VCaP (cell line): ENCODE measurements around the gene TIMM29.

Experiments used
- H3K27ac ChIP-seq: fragments of 450-650 bp; 2 replicates; pipeline ENCODE4 v1.5.1; 2017
- TF ChIP-seq, protein P1 (sequence below): fragments of 450-650 bp; conservative IDR thresholded peaks from 2 replicates; pipeline ENCODE4 v1.5.1; 2017; ENCODE audit warnings: mild to moderate bottlenecking, moderate library complexity

Gene TIMM29

DNA sequence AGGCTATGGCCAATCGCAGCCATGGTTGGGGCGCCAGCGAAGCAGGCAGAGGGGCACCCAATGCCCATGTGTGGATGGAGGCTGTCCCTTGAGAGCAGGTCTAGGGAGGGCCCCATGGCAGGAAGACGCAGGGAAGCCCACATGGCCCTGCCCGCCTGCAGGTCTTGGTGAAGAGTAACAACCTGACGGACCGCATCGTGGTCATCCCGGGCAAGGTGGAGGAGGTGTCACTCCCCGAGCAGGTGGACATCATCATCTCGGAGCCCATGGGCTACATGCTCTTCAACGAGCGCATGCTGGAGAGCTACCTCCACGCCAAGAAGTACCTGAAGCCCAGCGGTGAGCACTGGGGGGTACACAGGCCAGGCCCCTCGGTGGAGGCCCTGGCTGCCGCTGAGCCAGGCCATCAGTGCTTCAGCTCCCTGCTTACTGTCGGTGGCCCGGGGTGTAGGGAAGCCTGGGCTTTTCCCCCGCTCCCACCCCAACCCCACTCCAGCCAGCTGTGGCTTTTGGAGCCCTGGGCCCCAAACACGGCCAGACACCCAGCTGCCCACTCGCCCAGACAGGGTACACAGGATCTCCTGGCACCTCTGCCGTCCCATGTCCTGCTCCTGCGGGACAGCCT lies 14.8 kb upstream of the TIMM29 start:
- TF ChIP-seq, protein P1, sequence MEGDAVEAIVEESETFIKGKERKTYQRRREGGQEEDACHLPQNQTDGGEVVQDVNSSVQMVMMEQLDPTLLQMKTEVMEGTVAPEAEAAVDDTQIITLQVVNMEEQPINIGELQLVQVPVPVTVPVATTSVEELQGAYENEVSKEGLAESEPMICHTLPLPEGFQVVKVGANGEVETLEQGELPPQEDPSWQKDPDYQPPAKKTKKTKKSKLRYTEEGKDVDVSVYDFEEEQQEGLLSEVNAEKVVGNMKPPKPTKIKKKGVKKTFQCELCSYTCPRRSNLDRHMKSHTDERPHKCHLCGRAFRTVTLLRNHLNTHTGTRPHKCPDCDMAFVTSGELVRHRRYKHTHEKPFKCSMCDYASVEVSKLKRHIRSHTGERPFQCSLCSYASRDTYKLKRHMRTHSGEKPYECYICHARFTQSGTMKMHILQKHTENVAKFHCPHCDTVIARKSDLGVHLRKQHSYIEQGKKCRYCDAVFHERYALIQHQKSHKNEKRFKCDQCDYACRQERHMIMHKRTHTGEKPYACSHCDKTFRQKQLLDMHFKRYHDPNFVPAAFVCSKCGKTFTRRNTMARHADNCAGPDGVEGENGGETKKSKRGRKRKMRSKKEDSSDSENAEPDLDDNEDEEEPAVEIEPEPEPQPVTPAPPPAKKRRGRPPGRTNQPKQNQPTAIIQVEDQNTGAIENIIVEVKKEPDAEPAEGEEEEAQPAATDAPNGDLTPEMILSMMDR = no peak
- H3K27ac ChIP-seq = no peak overlapping the region

DNA sequence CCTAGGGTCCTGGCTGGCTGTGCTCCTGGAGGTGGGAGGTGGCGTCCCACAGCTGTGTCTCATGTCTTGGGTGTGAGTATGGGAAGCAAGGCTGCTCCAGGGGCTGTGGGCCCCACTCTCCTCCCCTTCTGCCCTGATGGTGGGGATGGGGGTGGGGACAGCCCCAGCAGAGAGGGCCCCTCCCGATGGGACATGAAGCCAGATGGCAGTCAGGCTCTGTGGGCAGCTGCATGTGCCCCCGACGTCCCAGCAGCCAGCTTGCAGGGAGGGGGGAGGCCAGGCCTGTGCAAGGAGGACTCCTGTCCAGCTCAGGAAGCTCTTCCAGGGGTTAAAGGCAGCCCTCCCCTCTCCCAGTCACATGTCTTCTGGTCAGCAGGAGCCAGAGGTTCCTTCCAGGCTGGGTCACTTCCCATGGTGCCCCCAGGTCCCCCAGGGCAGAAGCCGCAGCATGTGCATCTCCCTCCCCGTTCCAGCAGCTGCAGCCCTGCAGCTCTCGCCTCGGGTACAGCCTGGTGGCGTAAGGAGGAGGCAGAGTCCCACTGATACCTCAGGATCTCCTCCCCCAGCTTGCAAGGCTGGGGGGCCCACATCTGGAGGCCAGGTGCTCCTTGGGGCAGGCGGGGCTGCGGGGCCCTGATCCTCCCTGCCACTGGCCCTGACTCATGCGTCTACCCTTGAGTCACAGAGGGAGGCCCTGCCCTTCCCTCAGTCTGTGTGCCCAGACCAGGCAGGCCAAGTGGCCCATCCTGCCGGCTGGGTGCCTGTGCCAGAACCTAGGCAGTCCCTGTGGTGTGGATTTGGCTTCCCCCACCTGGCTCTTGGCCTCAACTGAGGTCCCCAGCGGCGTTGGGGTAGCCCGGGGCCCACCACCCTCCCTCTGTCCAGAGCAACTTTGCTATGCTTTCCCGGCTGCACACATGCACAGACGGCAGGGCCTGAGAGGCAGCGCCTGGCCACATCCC lies 13.2 kb upstream of the TIMM29 start:
- TF ChIP-seq, protein P1 = no peak
- H3K27ac ChIP-seq = no peak overlapping the region

DNA sequence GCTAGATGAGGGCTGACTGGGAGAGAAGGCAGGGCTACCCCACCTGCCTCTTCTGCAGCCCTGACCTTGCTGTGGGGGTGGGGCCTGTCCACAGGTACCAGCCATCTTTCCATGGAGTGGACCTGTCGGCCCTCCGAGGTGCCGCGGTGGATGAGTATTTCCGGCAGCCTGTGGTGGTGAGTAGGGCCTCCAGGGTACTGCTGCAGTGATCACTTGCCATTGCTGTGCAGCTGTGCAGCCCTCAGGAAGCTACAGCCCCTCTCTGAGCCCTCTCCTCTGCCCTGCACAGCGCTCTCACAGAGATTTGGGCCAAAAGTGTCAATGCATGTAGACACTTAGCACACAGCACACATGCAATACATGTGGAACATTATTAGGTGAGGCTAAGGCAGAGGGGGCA lies 12.0 kb upstream of the TIMM29 start:
- no peak overlapping the region for H3K27ac ChIP-seq
- TF ChIP-seq, protein P1 = no peak

DNA sequence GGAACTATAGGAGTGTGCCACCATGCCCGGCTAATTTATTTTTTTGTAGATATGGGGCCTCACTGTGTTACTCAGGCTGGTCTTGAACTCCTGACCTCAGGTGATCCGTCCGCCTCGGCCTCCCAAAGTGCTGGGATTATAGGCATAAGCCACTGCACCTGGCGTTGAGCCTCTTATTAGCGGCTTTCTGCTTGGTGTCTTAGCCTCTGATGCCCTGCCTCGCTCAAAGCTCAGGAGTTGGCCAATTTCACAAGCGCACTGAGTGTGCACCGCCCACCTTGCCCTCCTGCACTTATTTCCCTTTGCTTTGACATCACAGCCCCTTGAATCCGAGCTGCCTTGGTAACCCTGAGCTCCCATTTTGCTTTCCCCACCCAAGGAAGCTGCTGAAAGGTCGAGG lies 10.3 kb upstream of the TIMM29 start:
- TF ChIP-seq, protein P1 = no peak
- H3K27ac ChIP-seq = no peak overlapping the region

DNA sequence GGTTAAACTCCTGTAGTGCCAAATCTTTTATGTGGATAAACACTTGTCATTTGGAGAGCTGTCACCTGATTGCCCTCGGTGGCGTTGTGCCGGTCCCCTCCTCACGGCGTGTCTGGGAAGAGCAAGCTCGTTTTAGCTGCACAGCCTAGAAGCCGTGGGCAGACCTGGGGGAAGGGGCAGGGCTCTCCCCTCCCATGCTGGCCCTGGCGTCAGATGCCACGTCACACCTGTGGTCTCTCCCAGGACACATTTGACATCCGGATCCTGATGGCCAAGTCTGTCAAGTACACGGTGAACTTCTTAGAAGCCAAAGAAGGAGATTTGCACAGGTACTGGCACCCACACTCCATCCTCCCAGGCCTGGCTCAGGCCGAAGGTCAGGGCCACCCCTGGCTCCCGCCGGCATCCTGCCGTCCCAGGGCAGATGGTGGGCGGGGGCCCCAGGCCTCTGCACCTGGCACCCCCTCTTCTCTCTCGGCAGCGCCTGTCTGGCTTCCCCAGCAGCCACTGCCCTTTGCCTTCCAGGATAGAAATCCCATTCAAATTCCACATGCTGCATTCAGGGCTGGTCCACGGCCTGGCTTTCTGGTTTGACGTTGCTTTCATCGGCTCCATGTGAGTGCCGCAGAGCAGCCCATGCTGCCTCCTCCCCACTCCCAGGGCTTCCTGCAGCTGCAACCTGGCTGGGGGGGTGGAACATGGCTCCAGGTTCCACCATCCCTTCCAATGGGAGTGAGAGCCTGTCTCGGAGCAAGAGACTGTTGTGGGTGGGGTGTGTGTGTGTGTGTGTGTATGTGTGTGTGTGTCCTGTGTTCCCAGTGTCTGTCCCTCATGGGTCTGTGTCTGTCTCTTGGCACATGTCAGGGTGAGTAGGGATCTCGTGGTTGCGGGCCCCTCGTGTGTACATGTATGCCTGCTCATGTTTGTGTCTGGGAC lies 9.0 kb upstream of the TIMM29 start:
- H3K27ac ChIP-seq = no peak overlapping the region
- TF ChIP-seq, protein P1 = no peak

DNA sequence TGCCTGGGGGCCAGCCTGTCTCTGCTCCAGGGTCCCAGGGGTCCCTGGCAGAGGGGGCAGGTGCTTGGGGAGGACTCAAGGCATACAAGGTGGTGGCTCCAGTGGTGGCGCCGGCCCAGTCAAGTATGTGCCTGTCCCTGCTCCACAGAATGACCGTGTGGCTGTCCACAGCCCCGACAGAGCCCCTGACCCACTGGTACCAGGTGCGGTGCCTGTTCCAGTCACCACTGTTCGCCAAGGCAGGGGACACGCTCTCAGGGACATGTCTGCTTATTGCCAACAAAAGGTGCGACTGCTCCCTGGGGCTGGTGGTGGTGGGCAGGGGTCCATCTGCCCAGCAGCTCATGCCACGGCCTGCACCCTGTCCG lies 8.3 kb upstream of the TIMM29 start:
- TF ChIP-seq, protein P1 = no peak
- H3K27ac ChIP-seq = no peak overlapping the region

DNA sequence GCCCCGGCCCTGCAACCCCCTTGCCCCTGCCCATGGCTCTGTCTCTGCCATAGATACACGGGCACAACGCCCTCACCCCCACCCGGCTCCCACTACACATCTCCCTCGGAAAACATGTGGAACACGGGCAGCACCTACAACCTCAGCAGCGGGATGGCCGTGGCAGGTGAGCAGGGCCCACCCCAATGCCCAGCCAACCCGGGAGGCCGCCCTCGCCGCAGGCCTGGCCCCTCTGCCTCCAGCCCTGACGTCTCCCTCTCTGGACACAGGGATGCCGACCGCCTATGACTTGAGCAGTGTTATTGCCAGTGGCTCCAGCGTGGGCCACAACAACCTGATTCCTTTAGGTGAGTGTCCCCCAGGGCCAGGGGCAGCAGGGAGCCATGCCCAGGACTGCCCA lies 7.8 kb upstream of the TIMM29 start:
- TF ChIP-seq, protein P1 = no peak
- no peak overlapping the region for H3K27ac ChIP-seq
